ENCODE measurements around the gene AK8.

The AK8 gene

GRCh38 chr9:132748450-132748849, 129.6 kb downstream of the AK8 start:
- TF ChIP-seq CTCF (IDR thresholded peaks at IDR 0.05; ENCODE audit: insufficient read depth, missing control alignments) = no peak
- FAIRE-seq (no peak), DNase-seq (ENCODE audit: insufficient read length, low spot score) (no peak)

GRCh38 chr9:132745756-132746709, 132.1 kb downstream of the AK8 start:
- DNase-seq (ENCODE audit: insufficient read length, low spot score) (no peak), FAIRE-seq (no peak)
- TF ChIP-seq CTCF (IDR thresholded peaks at IDR 0.05; ENCODE audit: insufficient read depth, missing control alignments) = no peak

GRCh38 chr9:132744881-132745755, 133.0 kb downstream of the AK8 start:
- no peak for TF ChIP-seq CTCF (IDR thresholded peaks at IDR 0.05; ENCODE audit: insufficient read depth, missing control alignments)
- no peak for FAIRE-seq
- DNase-seq (ENCODE audit: insufficient read length, low spot score) = no peak

GRCh38 chr9:132743931-132744479, 134.1 kb downstream of the AK8 start:
- no peak for TF ChIP-seq CTCF (IDR thresholded peaks at IDR 0.05; ENCODE audit: insufficient read depth, missing control alignments)
- FAIRE-seq (no peak), DNase-seq (ENCODE audit: insufficient read length, low spot score) (no peak)

- FAIRE-seq = no peak
These were observed 135.2 kb downstream of the AK8 start for GRCh38 chr9:132742821-132743311.

More at GRCh38 chr9:132742821-132743311, 135.2 kb downstream of the AK8 start:
- DNase-seq (ENCODE audit: insufficient read length, low spot score) = no peak
- no peak for TF ChIP-seq CTCF (IDR thresholded peaks at IDR 0.05; ENCODE audit: insufficient read depth, missing control alignments)

Data from D721Med (cell line).